ENCODE measurements around the gene SDE2.
"Not testable (repeated sequence)": the region's sequence is repeated elsewhere in the genome, so short reads cannot be mapped to it uniquely, and the experiment has no call there.

The SDE2 gene

GRCh38 chr1:226004396-226004795 is 5.3 kb upstream of the SDE2 start:
- no peak for DNase-seq

GRCh38 chr1:226003502-226004170 is 4.5 kb upstream of the SDE2 start:
- no peak for DNase-seq

GRCh38 chr1:226002667-226003501 is 3.7 kb upstream of the SDE2 start:
- peak; percentile 21 for DNase-seq

GRCh38 chr1:226001963-226002666 is 3.0 kb upstream of the SDE2 start:
- DNase-seq: peak; percentile 82

GRCh38 chr1:226001088-226001487 is 1.9 kb upstream of the SDE2 start:
- DNase-seq: no peak

GRCh38 chr1:226000493-226001081 is 1.4 kb upstream of the SDE2 start:
- peak; percentile 43 for DNase-seq

GRCh38 chr1:225999912-226000337 is 782 bp upstream of the SDE2 start:
- DNase-seq: peak; percentile 81

GRCh38 chr1:225998560-225999226 is 450 bp downstream of the SDE2 start:
- no peak for DNase-seq

- peak; percentile 28 for DNase-seq
Measured at GRCh38 chr1:225996946-225997545, 2.1 kb downstream of the SDE2 start.

- DNase-seq: no peak
Measured at GRCh38 chr1:225995919-225996864, 3.0 kb downstream of the SDE2 start.

- DNase-seq: peak; percentile 49
Measured at GRCh38 chr1:225990705-225991464, 8.3 kb downstream of the SDE2 start.

- DNase-seq: peak; percentile 58
Measured at GRCh38 chr1:225987491-225988316, 11.4 kb downstream of the SDE2 start.

- no peak for DNase-seq
Measured at GRCh38 chr1:225981714-225982113, 17.4 kb downstream of the SDE2 start.

- DNase-seq: no peak
Measured at GRCh38 chr1:225980005-225980836, 18.9 kb downstream of the SDE2 start.

- no peak for DNase-seq
Measured at GRCh38 chr1:225979421-225979820, 19.7 kb downstream of the SDE2 start.

- DNase-seq: no peak
Measured at GRCh38 chr1:225977937-225978748, 21.0 kb downstream of the SDE2 start.

GRCh38 chr1:225975146-225975545 is 24.0 kb downstream of the SDE2 start:
- not testable (repeated sequence) for DNase-seq

Data from CD4-positive, alpha-beta T cell treated with Interleukin-21 for 1 hour (primary cell).